ENCODE data around the gene PIR.
A peak's percentile ranks its signal among the peaks of the same experiment; 100 is the strongest.

Gene PIR

DNA sequence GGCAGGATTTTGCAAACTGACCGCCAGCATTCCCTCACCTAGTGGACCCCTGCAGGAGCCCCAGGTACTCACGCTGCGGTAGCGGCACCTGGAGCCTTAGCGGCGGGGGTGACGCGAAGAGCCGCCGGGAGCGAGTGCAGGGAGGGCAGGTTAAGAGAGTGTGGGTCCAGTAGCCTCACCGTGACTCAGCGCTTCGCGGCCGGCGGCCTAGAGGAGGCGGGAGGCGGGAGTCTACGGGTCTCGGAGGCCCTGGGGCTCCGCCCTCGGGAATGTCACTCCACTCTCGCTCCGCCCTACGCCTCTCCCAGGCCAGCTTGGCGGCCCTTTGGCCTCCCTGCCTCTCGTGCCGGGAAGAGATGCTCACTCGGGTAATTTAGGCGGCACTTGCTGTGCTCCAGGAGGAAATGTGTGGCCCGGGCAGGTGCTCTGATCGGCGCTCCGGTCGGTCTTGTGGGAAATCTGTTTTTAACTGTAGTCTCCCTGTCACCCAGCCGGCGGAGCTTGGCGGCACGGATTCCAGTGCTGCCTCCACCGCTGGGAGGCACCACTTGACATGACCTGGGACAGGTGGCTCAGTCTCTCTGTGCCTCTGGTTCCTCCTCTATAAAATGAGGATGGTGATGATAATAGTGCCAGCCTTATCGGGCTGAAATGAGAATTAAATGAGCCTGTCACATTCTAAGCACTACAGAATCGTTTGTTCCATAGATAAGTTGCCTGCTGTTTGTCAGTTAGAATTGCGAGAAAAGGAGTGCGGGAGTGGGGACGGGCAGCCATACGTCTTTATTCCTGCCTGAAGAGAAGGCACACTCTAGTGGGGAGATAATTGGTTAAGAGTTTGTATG lies at the start of gene PIR:
PIR (minus strand) TSS at position 216 of the 845 bp plus-strand sequence. CDS start 2,076 bp downstream, outside the sequence.
- DNase-seq (ENCODE audit: low read depth in 3 of 3): peak; percentile 7 to 69 (median 9)

DNA sequence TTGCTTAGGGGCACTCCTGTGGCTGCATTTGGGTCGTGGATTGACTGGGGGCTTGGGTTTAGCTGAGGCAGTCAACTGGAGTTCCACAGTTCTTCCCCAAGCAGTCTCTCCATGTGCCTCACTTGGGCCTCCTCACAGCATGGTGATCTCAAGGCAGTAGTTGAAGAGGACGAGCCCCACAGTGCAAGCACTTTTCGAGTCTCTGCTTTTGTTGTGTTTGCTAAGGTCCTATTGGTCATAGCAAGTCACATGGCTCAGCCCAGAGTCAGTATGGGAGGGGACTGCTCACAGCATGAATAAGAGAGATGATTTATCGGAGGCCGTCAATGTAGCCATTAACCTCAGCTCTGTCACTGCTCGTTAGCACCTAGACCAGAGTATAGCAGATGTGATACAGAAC lies 37.2 kb upstream of the PIR start:
- DNase-seq (ENCODE audit: low read depth in 3 of 3): no peak

DNA sequence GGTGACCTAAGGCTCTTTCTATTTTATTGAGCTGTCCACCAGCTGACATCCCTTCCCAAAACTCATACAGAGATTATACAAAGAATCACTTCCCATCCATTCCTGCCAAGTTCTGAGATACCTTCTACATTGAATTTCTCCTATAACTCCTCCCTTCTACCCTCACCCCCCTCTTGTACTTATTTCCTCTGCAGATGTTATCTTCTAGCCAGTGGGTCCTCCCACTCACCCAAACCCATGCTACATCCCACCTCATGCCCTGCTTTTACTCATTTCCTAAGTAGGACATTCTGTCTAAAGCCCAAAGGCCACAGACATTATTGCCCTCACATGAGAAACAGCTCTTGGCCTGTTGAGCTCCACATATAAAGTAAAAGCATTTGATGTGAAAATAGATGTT lies 36.0 kb upstream of the PIR start:
- DNase-seq (ENCODE audit: low read depth in 3 of 3): no peak

GRCh38 chrX:15525664-15526416 lies 32.7 kb upstream of the PIR start:
- no peak for DNase-seq (ENCODE audit: low read depth in 3 of 3)

GRCh38 chrX:15524417-15524816 lies 31.3 kb upstream of the PIR start:
- no peak for DNase-seq (ENCODE audit: low read depth in 3 of 3)

DNA sequence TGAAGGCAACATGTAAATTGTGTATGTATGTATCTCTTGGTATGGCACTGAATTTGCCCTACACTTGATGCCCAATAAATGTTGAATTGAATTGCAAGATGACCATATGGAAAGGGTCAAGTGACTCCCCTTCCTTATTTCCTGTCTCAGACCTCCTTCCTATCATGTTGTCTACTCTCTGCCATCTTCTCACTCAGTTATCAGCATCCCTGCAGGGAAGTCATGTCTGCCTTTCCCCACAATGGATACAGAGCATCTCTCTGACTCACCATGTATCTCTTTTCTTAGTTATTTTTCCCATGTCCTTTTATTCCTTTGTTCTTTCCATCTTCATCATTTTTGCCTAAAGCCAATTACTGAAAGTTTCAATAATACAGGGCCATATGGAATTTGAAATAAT lies 30.0 kb upstream of the PIR start:
- DNase-seq (ENCODE audit: low read depth in 3 of 3): no peak

DNA sequence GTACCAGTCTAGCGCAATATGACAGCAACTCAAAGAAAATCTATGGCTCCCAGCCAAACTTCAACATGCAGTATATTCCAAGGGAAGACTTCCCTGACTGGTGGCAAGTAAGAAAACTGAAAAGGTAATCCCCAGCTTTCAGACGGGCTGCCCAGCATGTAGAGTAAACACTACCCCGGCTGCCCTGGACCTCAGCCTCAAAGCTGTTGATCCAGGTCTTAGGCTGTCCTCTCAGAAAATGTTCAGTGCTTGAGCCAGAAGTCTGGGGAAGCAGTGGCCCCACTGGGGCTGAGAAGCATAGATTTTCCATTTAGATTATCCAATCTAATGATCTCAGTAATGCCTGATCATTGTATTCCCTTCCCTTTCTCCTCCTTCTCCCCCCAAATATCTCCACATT lies 29.3 kb upstream of the PIR start:
- no peak for DNase-seq (ENCODE audit: low read depth in 3 of 3)

DNA sequence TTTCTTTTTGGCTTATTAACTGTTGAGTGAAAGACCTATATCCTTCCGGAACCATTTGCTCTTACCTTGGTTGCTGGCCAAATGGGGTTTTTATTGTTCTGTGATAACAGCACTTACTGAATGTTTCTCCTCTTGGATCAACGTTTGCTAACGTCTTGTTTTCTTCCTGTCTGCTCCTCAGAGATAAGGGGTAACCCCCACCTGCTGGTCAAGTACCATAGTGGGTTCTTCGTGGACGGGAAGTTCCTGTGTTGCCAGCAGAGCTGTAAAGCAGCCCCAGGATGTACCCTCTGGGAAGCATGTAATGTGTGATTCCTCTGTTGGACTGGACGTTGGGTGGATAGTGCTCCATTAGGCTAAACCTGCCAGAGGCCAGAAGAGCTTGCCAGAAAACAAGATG lies 22.8 kb upstream of the PIR start:
- no peak for DNase-seq (ENCODE audit: low read depth in 3 of 3)

DNA sequence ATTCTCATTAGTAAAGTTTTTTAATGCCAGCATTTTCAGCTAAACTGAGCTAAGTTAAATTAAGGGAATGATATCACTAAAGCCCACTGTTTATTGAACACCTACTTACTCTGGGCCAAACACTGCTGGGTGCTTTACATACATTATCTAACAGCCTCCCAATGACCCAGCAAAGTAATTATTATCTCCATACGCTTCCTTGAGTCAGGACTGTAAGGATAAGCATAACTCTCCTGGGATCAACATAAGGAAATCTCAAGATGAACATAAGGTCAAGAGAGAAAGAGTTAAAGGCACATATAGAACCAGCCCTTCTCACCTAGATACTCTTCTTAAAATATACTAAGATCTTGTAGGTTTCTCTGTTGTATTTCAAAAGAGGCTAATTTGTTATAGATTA lies 21.1 kb upstream of the PIR start:
- no peak for DNase-seq (ENCODE audit: low read depth in 3 of 3)

GRCh38 chrX:15512401-15512965 lies 19.4 kb upstream of the PIR start:
- no peak for DNase-seq (ENCODE audit: low read depth in 3 of 3)

- no peak for DNase-seq (ENCODE audit: low read depth in 3 of 3)
Observed at GRCh38 chrX:15511563-15511962, 18.4 kb upstream of the PIR start.

DNA sequence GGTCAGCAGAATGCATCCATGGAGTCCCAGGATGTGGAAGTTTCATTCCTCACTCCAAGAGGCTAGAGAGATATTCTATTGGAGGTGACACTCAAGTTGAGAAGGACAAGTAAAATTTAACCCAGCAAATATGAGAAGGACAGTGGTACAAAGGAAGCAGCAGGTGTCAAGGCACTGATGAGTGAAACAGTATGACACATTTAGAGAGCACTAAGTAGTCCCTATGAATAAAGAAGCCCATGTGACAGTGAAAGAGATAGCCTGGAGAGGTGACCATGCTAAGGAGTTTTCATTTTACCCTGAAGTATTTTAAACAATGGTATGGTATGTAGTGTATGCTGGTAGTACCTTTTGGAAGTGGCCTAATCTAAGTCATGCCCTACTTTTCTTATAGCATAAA lies 16.7 kb upstream of the PIR start:
- no peak for DNase-seq (ENCODE audit: low read depth in 3 of 3)

GRCh38 chrX:15507005-15507404 lies 13.9 kb upstream of the PIR start:
- no peak for DNase-seq (ENCODE audit: low read depth in 3 of 3)

GRCh38 chrX:15505101-15505500 lies 12.0 kb upstream of the PIR start:
- no peak for DNase-seq (ENCODE audit: low read depth in 3 of 3)

DNA sequence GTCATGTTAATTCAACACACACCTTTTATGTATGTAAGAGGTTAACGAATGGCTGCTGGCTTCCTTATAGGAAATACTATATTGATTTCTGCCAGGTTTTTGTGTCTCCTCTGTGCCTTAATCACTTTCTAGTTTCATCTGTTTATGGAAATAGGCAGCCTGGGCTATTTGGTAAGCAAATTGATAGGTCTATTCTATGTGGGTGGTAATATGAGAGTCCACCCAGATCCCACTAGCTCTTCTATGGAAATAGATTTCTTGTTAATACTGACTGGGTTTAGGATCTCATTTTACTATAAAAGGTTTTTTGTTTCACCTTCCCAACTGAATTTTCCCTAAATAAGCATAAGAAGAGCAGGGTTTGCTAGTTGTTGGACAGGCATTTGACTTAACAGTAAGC lies 11.5 kb upstream of the PIR start:
- DNase-seq (ENCODE audit: low read depth in 3 of 3): no peak

GRCh38 chrX:15501506-15501905 lies 8.4 kb upstream of the PIR start:
- no peak for DNase-seq (ENCODE audit: low read depth in 3 of 3)

DNA sequence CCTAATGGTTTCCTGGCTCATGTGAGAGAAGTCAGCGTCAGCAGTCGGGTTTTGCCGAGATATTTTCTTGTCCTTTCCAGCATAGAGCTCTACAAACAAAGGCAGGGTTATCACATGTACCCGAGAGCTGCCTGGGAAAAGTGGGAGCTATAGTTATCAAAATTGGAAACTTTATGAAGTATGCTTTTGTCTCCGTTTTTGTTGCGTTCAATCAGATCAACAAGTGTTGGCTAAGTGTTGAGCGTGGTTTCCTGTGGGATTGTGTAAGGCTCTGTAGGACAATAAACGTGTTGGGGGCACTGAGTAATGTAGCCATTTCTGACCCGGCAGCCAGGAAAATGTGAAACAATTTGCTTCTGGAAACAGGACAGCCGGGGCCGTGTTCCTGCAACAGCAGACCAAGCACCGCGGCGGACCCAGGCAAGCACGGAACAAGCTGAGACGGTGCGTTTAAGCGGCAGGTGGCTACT lies 7.4 kb upstream of the PIR start, which contains the start of gene BMX:
BMX (plus strand) TSS at position 311 of the 470 bp plus-strand sequence. CDS start 7,547 bp downstream, outside the sequence.
- DNase-seq (ENCODE audit: low read depth in 3 of 3): no peak

DNA sequence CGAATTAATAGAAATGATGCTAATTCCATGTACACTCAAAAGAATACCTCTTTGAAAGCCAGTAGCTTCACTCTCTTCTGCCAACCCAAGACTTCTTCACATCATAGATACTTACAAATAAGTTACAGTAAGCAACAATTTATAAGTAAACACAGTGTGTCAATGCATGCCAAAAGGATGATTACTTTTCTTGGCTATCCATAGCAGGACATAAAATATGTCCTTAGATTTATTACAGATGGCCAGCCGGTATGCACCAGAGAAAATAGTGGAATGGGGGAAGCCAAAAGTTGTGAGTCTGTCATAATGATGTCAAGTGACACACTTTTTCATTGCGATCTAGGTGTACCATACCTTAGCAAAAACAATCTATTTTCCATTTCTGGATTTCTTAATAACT lies 6.8 kb upstream of the PIR start:
- DNase-seq (ENCODE audit: low read depth in 3 of 3): no peak

GRCh38 chrX:15498741-15499140 lies 5.6 kb upstream of the PIR start:
- no peak for DNase-seq (ENCODE audit: low read depth in 3 of 3)

GRCh38 chrX:15497865-15498264 lies 4.7 kb upstream of the PIR start:
- DNase-seq (ENCODE audit: low read depth in 3 of 3): peak in 2 of 3 experiments; percentile 9 to 19

- DNase-seq (ENCODE audit: low read depth in 3 of 3): no peak
Observed at GRCh38 chrX:15496824-15497223, 3.7 kb upstream of the PIR start.

DNA sequence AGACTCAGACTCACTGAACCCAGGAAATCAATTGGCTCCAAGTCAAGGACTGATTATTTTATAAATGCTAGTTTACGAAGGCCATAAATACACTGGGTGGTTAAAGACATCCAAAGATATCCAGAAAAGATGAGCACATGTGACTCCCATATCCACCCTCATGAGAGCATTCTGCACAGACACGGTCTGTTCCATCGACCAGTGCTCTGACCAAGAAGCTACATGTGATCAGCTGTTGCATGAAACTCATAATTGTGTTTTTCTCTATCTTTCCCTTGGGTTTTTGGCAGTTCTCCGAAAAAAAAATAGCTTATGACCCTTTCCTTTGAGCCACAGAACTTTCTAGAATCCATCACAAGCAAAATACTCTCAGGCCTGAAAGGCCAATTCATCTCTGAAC lies 2.7 kb upstream of the PIR start:
- no peak for DNase-seq (ENCODE audit: low read depth in 3 of 3)

DNA sequence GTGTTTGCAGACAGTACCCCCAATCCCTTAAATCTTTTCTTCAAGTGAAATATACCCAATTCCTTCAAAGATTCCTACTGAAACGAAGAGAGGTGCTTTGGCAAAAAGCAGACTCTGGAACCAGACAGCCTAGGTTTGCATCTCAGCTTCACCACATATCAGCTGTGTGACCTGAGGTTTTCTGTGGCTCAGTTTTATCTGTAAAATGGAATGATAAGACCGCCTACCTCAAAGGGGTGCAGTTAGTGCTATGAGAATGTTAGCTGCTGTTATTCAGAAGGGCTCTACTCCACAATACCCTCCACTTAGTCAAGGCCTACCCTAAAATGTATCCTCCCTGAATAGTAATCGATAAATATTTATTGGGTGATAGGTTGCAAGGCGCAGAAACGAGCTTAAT lies 664 bp downstream of the PIR start:
- DNase-seq (ENCODE audit: low read depth in 3 of 3): no peak
